ENCODE results near the gene URB1.

- TF ChIP-seq USF2 (IDR thresholded peaks at IDR 0.05; ENCODE audit: borderline replicate concordance, low read depth, low read length), result no peak
- TF ChIP-seq CHD2 (IDR thresholded peaks at IDR 0.05; ENCODE audit: low read length, partially characterized antibody), result no peak
Measured at GRCh38 chr21:32367158-32367557, 25.7 kb downstream of the URB1 start.
